Adrenal gland (tissue), 12 donors: Measurements from ENCODE around the gene DOCK3. TPM values are rescaled to one million over a fixed set of nuclear protein-coding genes. Genes with fewer than 3 reads are reported as not detected.
A peak's percentile ranks its signal among the peaks of the same experiment; 100 is the strongest.

Source experiments
- DNase-seq, 7 donors: peaks; one replicate each; pipeline ENCODE4 v3.0.0-alpha.2; 2019 to 2020
- H3K27ac ChIP-seq, 5 donors: fragments of 200-600 bp; sonication (generic) in 4 of 5; 1 replicate in 3 of 5; 2 replicates in 2 of 5; pipeline versions ENCODE4 v1.5.1 to v1.8.0; 2016 to 2020; ENCODE audit warnings: mild to moderate bottlenecking in 1 of 5
- H3K27me3 ChIP-seq: fragments of 200-600 bp; 2 replicates; pipeline ENCODE4 v1.8.0; 2021
- H3K36me3 ChIP-seq, 2 donors: fragments of 200-600 bp; replicated peaks in 1 of 2; 1 replicate in 1 of 2; 2 replicates in 1 of 2; pipeline versions ENCODE4 v1.5.1 to v1.8.0; 2018 to 2022
- H3K4me1 ChIP-seq, 2 donors: fragments of 200-600 bp; replicated peaks in 1 of 2; 1 replicate in 1 of 2; 2 replicates in 1 of 2; pipeline versions ENCODE4 v1.5.1 to v1.8.0; 2018 to 2021
- H3K4me3 ChIP-seq, 4 donors: fragments of 200-600 bp; sonication (generic) in 3 of 4; one replicate each; pipeline ENCODE4 v1.5.1; 2016 to 2018
- H3K9me3 ChIP-seq, 3 donors: fragments of 200-600 bp; sonication (generic) in 1 of 3; replicated peaks in 1 of 3; 1 replicate in 2 of 3; 2 replicates in 1 of 3; pipeline versions ENCODE4 v1.5.1 to v1.8.0; 2016 to 2021
- CTCF ChIP-seq, 6 experiments: fragments of 450-650 bp in 4 of 6; fragments of 200-600 bp in 2 of 6; sonication (generic) in 1 of 6; IDR thresholded peaks; 1 replicate in 5 of 6; 2 replicates in 1 of 6; pipeline versions ENCODE4 v1.5.1 to v1.8.0; 2016 to 2021; ENCODE audit warnings: antibody characterized with exemption in 6 of 6, mild to moderate bottlenecking in 2 of 6, moderate library complexity in 1 of 6
- POLR2A ChIP-seq, 2 donors: fragments of 450-650 bp; IDR thresholded peaks; one replicate each; pipeline ENCODE4 v1.6.1; 2017; ENCODE audit warnings: antibody characterized with exemption in 2 of 2, mild to moderate bottlenecking in 2 of 2, moderate library complexity in 1 of 2
- WGBS, 4 donors: extraction: QIAGEN DNeasy Blood & Tissue Kit in 2 of 4; methylation state at CpG; one replicate each; pipeline versions ENCODE4 v1.1.5 to v1.1.7; 2013 to 2017; 5-methylcytosine and 5-hydroxymethylcytosine counted together
- intact Hi-C, 2 donors: fragments of 100-400 bp; cut with DNase I; formaldehyde crosslinking; loops; one replicate each; pipeline versions ENCODE4 v1.14.1 to v1.15.0; 2022 to 2023
- polyA plus RNA-seq, 3 donors: library from polyadenylated mRNA; stranded (reverse); fragments of 200-250 nt in 2 of 3; fragments of 350-450 nt in 1 of 3; fragmentation: Illumina TruSeq in 1 of 3; extraction: RNeasy Lipid Tissue Mini Kit (QIAGEN cat#74804) in 1 of 3; gene quantifications; one replicate each; pipeline ENCODE4 v1.2.3, GENCODE V29; 2013 to 2014
- total RNA-seq, 9 donors: library from RNA; depleted of rRNA in 4 of 9; stranded (reverse); fragments of >200 nt in 4 of 9; fragments of 120-200 nt in 1 of 9; fragmentation: NEBNext Ultra II Directional in 1 of 9; extraction: Animal tissue kit (Norgen Biotek cat#: 25700) in 1 of 9; gene quantifications; one replicate each; pipeline versions ENCODE4 v1.1.0 to v1.2.4, GENCODE V29; 2013 to 2023
- donor health status: healthy with polysubstance abuse.
- donor health status: Bipolar disorder and iron deficiency.
- donor health status: DM: yes; HTN: yes; CAD: no.
- donor health status: DM: no; HTN: no; CAD: no.
- donor health status: DM: no; HTN: no; CAD: no.
- donor health status: DM: yes; HTN: yes; CAD: no.

DOCK3 gene
- total and polyA plus RNA-seq, 12 donors = 0.72 to 8.6 (median 2.9) TPM

- Histone ChIP-seq H3K4me3 (no peak overlapping the region), H3K27ac (no peak overlapping the region), H3K4me1 (no peaks in the 10 kb centered on the region), H3K36me3 (no peaks in the 10 kb centered on the region), H3K9me3 (no peaks in the 10 kb centered on the region), H3K27me3 (no peaks in the 10 kb centered on the region)
- 38 to 75% (median 70%) methylated on average over 2 of the region's 2 CpGs for WGBS, 4 donors
- TF ChIP-seq POLR2A (IDR thresholded peaks at IDR 0.05) = no peak
- no peak for TF ChIP-seq CTCF (IDR thresholded peaks at IDR 0.05)
- DNase-seq = no peak
- intact Hi-C loops = no loop called here
Observed at GRCh38 chr3:51004235-51004634, 329.5 kb downstream of the DOCK3 start.

GRCh38 chr3:51024121-51024520, 349.4 kb downstream of the DOCK3 start:
- no peak for TF ChIP-seq POLR2A (IDR thresholded peaks at IDR 0.05)
- no peak for TF ChIP-seq CTCF (IDR thresholded peaks at IDR 0.05)
- DNase-seq = no peak
- Histone ChIP-seq H3K36me3 (no peaks in the 10 kb centered on the region), H3K27me3 (no peaks in the 10 kb centered on the region), H3K27ac (no peak overlapping the region), H3K4me3 (no peak overlapping the region), H3K9me3 (no peaks in the 10 kb centered on the region), H3K4me1 (no peaks in the 10 kb centered on the region)
- intact Hi-C loops = no loop called here

GRCh38 chr3:51024765-51025632, 350.3 kb downstream of the DOCK3 start:
- H3K36me3 ChIP-seq = no peaks in the 10 kb centered on the region
- WGBS, 4 donors = 47 to 65% (median 55%) methylated on average over 8 to 10 of the region's 10 CpGs
- TF ChIP-seq CTCF (IDR thresholded peaks at IDR 0.05) (no peak), POLR2A (IDR thresholded peaks at IDR 0.05) (no peak)
- intact Hi-C loops = no loop called here
- H3K27me3 ChIP-seq = no peaks in the 10 kb centered on the region
- no peak overlapping the region for H3K27ac ChIP-seq
- no peak overlapping the region for H3K4me3 ChIP-seq
- peak in 5 of 7 donors; percentile 7 to 55 (median 27) for DNase-seq
- no peaks in the 10 kb centered on the region for H3K4me1 ChIP-seq
- H3K9me3 ChIP-seq = no peaks in the 10 kb centered on the region

- intact Hi-C loops = no loop called here
- Histone ChIP-seq H3K27me3 (no peaks in the 10 kb centered on the region), H3K36me3 (no peaks in the 10 kb centered on the region), H3K27ac (no peak overlapping the region), H3K9me3 (no peaks in the 10 kb centered on the region), H3K4me1 (no peaks in the 10 kb centered on the region), H3K4me3 (no peak overlapping the region)
- DNase-seq = no peak
- 75 to 82% (median 78%) methylated on average over 3 of the region's 3 CpGs for WGBS, 4 donors
- TF ChIP-seq POLR2A (IDR thresholded peaks at IDR 0.05) (no peak), CTCF (IDR thresholded peaks at IDR 0.05) (no peak)
Observed at GRCh38 chr3:51031666-51032065, 356.9 kb downstream of the DOCK3 start.
